Fibroblast of pulmonary artery (primary cell): ENCODE results near the gene ANKS1B.

Experiments used
- DNase-seq: peaks from one replicate; pipeline ENCODE4 v3.0.0-alpha.2; 2010; ENCODE audit warnings: low read depth
- H3K4me3 ChIP-seq: replicated peaks from 2 replicates; pipeline ENCODE4 v1.5.1; 2011; ENCODE audit warnings: low read depth, mild to moderate bottlenecking, control low read depth, low read length, moderate library complexity
- TF ChIP-seq, protein P1 (sequence below): IDR thresholded peaks from 2 replicates; pipeline ENCODE4 v1.5.1; 2011; ENCODE audit warnings: mild to moderate bottlenecking, control low read depth, low read length, inconsistent platforms; ENCODE audit errors: missing control alignments

ANKS1B gene

DNA sequence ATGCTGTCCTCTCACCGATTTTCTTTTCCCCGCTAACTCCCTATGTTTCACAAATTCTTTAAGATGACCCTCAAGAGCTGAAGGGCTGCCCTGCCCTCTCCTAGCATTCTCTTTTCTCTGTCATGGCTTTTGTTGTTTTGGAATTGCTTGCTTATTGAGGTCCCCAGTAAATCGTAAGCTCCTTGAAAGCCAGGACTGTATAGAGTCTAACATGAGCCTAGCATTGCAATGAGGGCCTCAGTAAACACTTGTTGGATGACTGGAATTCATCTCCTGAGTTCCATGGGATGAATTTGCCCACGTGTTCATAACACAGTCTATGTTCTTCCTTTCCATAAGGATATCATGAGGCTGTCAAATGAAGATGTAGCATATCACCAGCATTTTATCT is 1247.4 kb downstream of the ANKS1B start:
- TF ChIP-seq, protein P1, sequence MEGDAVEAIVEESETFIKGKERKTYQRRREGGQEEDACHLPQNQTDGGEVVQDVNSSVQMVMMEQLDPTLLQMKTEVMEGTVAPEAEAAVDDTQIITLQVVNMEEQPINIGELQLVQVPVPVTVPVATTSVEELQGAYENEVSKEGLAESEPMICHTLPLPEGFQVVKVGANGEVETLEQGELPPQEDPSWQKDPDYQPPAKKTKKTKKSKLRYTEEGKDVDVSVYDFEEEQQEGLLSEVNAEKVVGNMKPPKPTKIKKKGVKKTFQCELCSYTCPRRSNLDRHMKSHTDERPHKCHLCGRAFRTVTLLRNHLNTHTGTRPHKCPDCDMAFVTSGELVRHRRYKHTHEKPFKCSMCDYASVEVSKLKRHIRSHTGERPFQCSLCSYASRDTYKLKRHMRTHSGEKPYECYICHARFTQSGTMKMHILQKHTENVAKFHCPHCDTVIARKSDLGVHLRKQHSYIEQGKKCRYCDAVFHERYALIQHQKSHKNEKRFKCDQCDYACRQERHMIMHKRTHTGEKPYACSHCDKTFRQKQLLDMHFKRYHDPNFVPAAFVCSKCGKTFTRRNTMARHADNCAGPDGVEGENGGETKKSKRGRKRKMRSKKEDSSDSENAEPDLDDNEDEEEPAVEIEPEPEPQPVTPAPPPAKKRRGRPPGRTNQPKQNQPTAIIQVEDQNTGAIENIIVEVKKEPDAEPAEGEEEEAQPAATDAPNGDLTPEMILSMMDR = no peak
- H3K4me3 ChIP-seq = no peak overlapping the region
- no peak for DNase-seq

DNA sequence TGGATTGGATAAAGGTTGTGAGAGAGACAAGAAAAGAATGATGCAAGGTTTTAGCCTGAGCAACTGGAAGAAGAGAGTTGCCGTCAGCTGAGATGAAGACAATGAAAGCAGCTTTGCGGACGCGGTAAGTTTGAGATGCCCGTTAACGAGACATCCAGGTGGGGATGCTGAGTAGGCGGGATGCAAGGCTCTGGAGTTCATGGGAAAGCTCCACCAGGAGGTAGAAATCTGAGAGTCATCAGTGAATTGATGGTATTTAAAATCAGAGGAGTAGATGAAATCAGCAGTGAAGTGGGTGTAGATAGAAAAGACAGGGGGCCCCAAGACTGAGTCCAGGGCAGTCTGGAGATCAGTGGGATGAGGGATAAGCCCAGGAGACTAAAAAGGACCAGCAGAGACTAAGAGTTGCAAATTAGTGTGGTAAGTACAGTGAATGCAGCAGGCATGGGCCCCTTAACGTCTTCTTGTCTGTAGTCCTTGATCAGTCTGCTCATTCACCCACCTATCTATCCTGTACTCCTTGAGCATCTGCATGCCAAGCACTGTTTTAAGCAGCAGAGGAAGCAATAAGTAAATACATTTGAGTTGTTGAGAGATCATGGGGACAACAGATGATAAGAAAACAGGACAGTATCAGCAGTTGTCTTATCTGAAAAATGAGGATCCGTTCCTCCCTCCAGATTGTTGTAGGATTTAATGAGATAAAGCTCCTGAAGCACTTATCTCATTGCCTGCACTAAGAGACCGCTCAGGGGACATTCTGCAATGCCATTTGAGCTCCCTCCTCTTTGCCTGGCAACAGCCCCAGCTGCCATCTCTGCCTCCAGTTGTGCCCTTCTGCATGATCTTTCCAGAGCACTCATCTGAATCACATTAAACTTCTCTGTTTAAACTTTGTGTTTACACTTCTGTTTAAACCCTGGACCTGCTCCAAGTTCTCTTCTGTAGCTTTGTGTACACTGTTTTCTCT is 1248.1 kb downstream of the ANKS1B start:
- TF ChIP-seq, protein P1 = no peak
- H3K4me3 ChIP-seq = no peak overlapping the region
- no peak for DNase-seq

DNA sequence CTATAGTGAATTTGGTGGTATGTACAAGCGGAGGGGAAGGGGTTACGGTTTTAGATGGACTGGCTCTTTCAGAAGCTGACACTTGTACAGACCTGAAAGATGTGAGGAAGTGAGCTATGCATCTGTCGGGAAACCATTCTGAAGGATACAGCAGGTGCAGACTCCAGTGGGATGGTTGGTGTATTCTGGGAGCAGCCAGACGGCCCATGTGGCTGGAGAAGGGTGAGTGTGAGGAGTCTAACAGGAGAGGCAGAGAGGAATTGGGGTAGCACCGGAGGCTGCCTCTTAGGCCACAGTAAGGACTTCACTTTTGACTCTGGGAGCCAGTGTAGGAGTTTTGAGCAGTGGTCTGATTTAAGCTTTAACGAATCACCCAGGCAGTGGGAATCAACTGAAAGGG is 1248.9 kb downstream of the ANKS1B start:
- TF ChIP-seq, protein P1 = no peak
- H3K4me3 ChIP-seq = no peak overlapping the region
- no peak for DNase-seq

DNA sequence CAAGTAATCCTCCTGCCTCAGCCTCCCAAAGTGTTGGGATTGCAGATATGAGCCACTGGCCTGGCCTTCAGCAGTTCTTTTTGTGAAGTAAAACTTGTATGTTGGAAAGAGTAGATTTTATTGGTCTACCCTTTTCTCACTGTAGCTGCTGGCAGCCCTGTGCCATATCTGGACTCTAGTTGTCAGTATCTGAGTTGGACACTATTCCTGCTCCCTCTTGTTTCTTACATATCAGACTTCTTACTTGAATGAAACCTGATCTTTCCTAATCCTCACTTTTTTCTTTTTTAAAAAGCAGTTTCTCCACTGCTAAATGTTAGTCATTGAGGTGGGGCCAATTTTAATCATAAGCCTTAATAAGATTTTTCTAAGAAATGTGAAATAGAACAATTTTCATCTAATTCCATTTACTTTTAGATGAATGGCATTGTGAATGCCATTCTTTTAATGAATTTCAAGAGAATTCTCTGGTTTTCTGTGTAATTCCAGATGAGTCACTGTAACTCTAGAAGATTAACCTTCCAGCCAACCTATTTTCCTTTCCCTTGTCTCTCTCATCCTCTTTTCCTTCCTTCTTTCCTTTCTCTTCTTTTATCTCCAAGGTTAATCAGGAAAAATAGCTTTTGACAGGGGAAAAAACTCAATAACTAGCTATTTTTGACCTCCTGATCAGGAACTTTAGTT is 1250.9 kb downstream of the ANKS1B start:
- H3K4me3 ChIP-seq = no peak overlapping the region
- TF ChIP-seq, protein P1 = no peak
- DNase-seq = no peak

- TF ChIP-seq, protein P1 = no peak
- DNase-seq = no peak
- H3K4me3 ChIP-seq = no peak overlapping the region
Measured at GRCh38 chr12:98730412-98730811, 1254.3 kb downstream of the ANKS1B start.

GRCh38 chr12:98727196-98727595 is 1257.5 kb downstream of the ANKS1B start:
- no peak overlapping the region for H3K4me3 ChIP-seq
- TF ChIP-seq, protein P1 = no peak
- no peak for DNase-seq
